Stimulated activated memory B cell treated with anti-CD40 and anti-IgM and Interleukin-4, amounts not matched to agents 10 μg/mL and 1 μg/mL and 100 μg/mL, for 72 hours (primary cell): ENCODE data around the gene POLD3.
"Not testable (repeated sequence)": the region's sequence is repeated elsewhere in the genome, so short reads cannot be mapped to it uniquely, and the experiment has no call there.

Experiments
- ATAC-seq: fragments of 150-1000 bp; cut with Tn5 transposase; 2 replicates; pipeline ENCODE4 v1.10.0; 2021
- H3K27ac Mint-ChIP-seq: one replicate; pipeline ENCODE4 v1.8.0; 2022; ENCODE audit warnings: mild to moderate bottlenecking, mixed read lengths
- H3K27me3 Mint-ChIP-seq: one replicate; pipeline ENCODE4 v1.8.0; 2022; ENCODE audit warnings: mixed read lengths
- H3K36me3 Mint-ChIP-seq: one replicate; pipeline ENCODE4 v1.8.0; 2022; ENCODE audit warnings: mixed read lengths
- H3K4me1 Mint-ChIP-seq: one replicate; pipeline ENCODE4 v1.8.0; 2022; ENCODE audit warnings: mixed read lengths
- H3K4me3 Mint-ChIP-seq: one replicate; pipeline ENCODE4 v1.8.0; 2022; ENCODE audit warnings: mild to moderate bottlenecking, moderate library complexity, mixed read lengths
- H3K9me3 Mint-ChIP-seq: one replicate; pipeline ENCODE4 v1.8.0; 2022; ENCODE audit warnings: mixed read lengths

The POLD3 gene

GRCh38 chr11:74574563-74574962 lies 17.8 kb upstream of the POLD3 start:
- H3K27ac Mint-ChIP-seq, result no peak overlapping the region
- H3K36me3 Mint-ChIP-seq, result no peaks in the 10 kb centered on the region
- no peak overlapping the region for H3K4me3 Mint-ChIP-seq
- ATAC-seq, result no peak
- no peaks in the 10 kb centered on the region for H3K9me3 Mint-ChIP-seq
- no peaks in the 10 kb centered on the region for H3K4me1 Mint-ChIP-seq
- no peaks in the 10 kb centered on the region for H3K27me3 Mint-ChIP-seq

GRCh38 chr11:74575999-74576398 lies 16.4 kb upstream of the POLD3 start:
- no peak for ATAC-seq
- Mint-ChIP-seq H3K27ac (no peak overlapping the region), H3K9me3 (no peaks in the 10 kb centered on the region), H3K4me3 (no peak overlapping the region), H3K4me1 (peaks cover 4% of the 10 kb centered on the region), H3K27me3 (no peaks in the 10 kb centered on the region), H3K36me3 (no peaks in the 10 kb centered on the region)

- Mint-ChIP-seq H3K4me3 (no peak overlapping the region), H3K36me3 (no peaks in the 10 kb centered on the region), H3K4me1 (peaks cover 8% of the 10 kb centered on the region), H3K27ac (no peak overlapping the region), H3K9me3 (no peaks in the 10 kb centered on the region), H3K27me3 (no peaks in the 10 kb centered on the region)
- ATAC-seq, result no peak
These were observed 15.2 kb upstream of the POLD3 start for GRCh38 chr11:74577181-74577580.

- H3K27ac Mint-ChIP-seq, result no peak overlapping the region
- no peak overlapping the region for H3K4me3 Mint-ChIP-seq
- no peaks in the 10 kb centered on the region for H3K27me3 Mint-ChIP-seq
- no peak for ATAC-seq
- no peaks in the 10 kb centered on the region for H3K36me3 Mint-ChIP-seq
- no peaks in the 10 kb centered on the region for H3K9me3 Mint-ChIP-seq
- peaks cover 8% of the 10 kb centered on the region for H3K4me1 Mint-ChIP-seq
These were observed 14.6 kb upstream of the POLD3 start for GRCh38 chr11:74577624-74578396.

GRCh38 chr11:74579577-74580270 lies 12.7 kb upstream of the POLD3 start:
- Mint-ChIP-seq H3K9me3 (no peaks in the 10 kb centered on the region), H3K4me1 (peaks cover 8% of the 10 kb centered on the region), H3K36me3 (no peaks in the 10 kb centered on the region), H3K27me3 (no peaks in the 10 kb centered on the region), H3K4me3 (no peak overlapping the region), H3K27ac (no peak overlapping the region)
- ATAC-seq, result no peak

GRCh38 chr11:74581954-74582547 lies 10.3 kb upstream of the POLD3 start:
- no peaks in the 10 kb centered on the region for H3K9me3 Mint-ChIP-seq
- peaks cover 8% of the 10 kb centered on the region for H3K4me1 Mint-ChIP-seq
- H3K27me3 Mint-ChIP-seq, result no peaks in the 10 kb centered on the region
- H3K36me3 Mint-ChIP-seq, result no peaks in the 10 kb centered on the region
- no peak overlapping the region for H3K4me3 Mint-ChIP-seq
- peak overlapping the region; percentile 24 for H3K27ac Mint-ChIP-seq
- ATAC-seq, result no peak

GRCh38 chr11:74583024-74583624 lies 9.3 kb upstream of the POLD3 start:
- ATAC-seq, result no peak
- no peaks in the 10 kb centered on the region for H3K27me3 Mint-ChIP-seq
- no peaks in the 10 kb centered on the region for H3K36me3 Mint-ChIP-seq
- H3K4me3 Mint-ChIP-seq, result no peak overlapping the region
- peaks cover 8% of the 10 kb centered on the region for H3K4me1 Mint-ChIP-seq
- H3K9me3 Mint-ChIP-seq, result no peaks in the 10 kb centered on the region
- H3K27ac Mint-ChIP-seq, result no peak overlapping the region

GRCh38 chr11:74590492-74590891 lies 1.9 kb upstream of the POLD3 start:
- not testable (repeated sequence) for H3K27me3 Mint-ChIP-seq, H3K27ac Mint-ChIP-seq, ATAC-seq, H3K36me3 Mint-ChIP-seq, H3K9me3 Mint-ChIP-seq, H3K4me3 Mint-ChIP-seq
- H3K4me1 Mint-ChIP-seq, result peaks cover 25% of the 10 kb centered on the region

GRCh38 chr11:74592063-74592440 lies 330 bp upstream of the POLD3 start:
- peaks cover 15% of the 10 kb centered on the region for H3K36me3 Mint-ChIP-seq
- H3K27ac Mint-ChIP-seq, result peak overlapping the region; percentile 69
- ATAC-seq, result no peak
- H3K4me1 Mint-ChIP-seq, result peaks cover 25% of the 10 kb centered on the region
- no peaks in the 10 kb centered on the region for H3K27me3 Mint-ChIP-seq
- no peaks in the 10 kb centered on the region for H3K9me3 Mint-ChIP-seq
- H3K4me3 Mint-ChIP-seq, result peak overlapping the region; percentile 88

- peaks cover 25% of the 10 kb centered on the region for H3K4me1 Mint-ChIP-seq
- no peaks in the 10 kb centered on the region for H3K27me3 Mint-ChIP-seq
- peak overlapping the region; percentile 88 for H3K4me3 Mint-ChIP-seq
- no peaks in the 10 kb centered on the region for H3K9me3 Mint-ChIP-seq
- peaks cover 15% of the 10 kb centered on the region for H3K36me3 Mint-ChIP-seq
- ATAC-seq, result no peak
- peak overlapping the region; percentile 69 for H3K27ac Mint-ChIP-seq
These were observed 1.1 kb downstream of the POLD3 start for GRCh38 chr11:74593463-74593862.

GRCh38 chr11:74602637-74603556 lies 10.5 kb downstream of the POLD3 start:
- no peak overlapping the region for H3K4me3 Mint-ChIP-seq
- no peak for ATAC-seq
- no peaks in the 10 kb centered on the region for H3K9me3 Mint-ChIP-seq
- no peaks in the 10 kb centered on the region for H3K27me3 Mint-ChIP-seq
- peaks cover 19% of the 10 kb centered on the region for H3K36me3 Mint-ChIP-seq
- no peak overlapping the region for H3K27ac Mint-ChIP-seq
- H3K4me1 Mint-ChIP-seq, result peaks cover 8% of the 10 kb centered on the region

GRCh38 chr11:74603845-74604244 lies 11.5 kb downstream of the POLD3 start:
- H3K9me3 Mint-ChIP-seq, result no peaks in the 10 kb centered on the region

GRCh38 chr11:74604311-74604710 lies 11.9 kb downstream of the POLD3 start:
- no peaks in the 10 kb centered on the region for H3K9me3 Mint-ChIP-seq
- H3K36me3 Mint-ChIP-seq, result peaks cover 25% of the 10 kb centered on the region
- H3K4me1 Mint-ChIP-seq, result peaks cover 8% of the 10 kb centered on the region
- no peaks in the 10 kb centered on the region for H3K27me3 Mint-ChIP-seq
- no peak overlapping the region for H3K27ac Mint-ChIP-seq
- no peak for ATAC-seq
- H3K4me3 Mint-ChIP-seq, result no peak overlapping the region

More at GRCh38 chr11:74603845-74604244, 11.5 kb downstream of the POLD3 start:
- Mint-ChIP-seq H3K4me1 (peaks cover 8% of the 10 kb centered on the region), H3K27me3 (no peaks in the 10 kb centered on the region), H3K4me3 (no peak overlapping the region), H3K27ac (no peak overlapping the region), H3K36me3 (peaks cover 24% of the 10 kb centered on the region)
- ATAC-seq, result no peak

- Mint-ChIP-seq H3K9me3 (no peaks in the 10 kb centered on the region), H3K4me1 (peaks cover 8% of the 10 kb centered on the region), H3K27ac (no peak overlapping the region), H3K36me3 (peaks cover 30% of the 10 kb centered on the region), H3K27me3 (no peaks in the 10 kb centered on the region), H3K4me3 (no peak overlapping the region)
- no peak for ATAC-seq
These were observed 13.0 kb downstream of the POLD3 start for GRCh38 chr11:74605403-74605802.

GRCh38 chr11:74608431-74608830 lies 16.0 kb downstream of the POLD3 start:
- peaks cover 32% of the 10 kb centered on the region for H3K36me3 Mint-ChIP-seq
- ATAC-seq, result no peak
- no peaks in the 10 kb centered on the region for H3K9me3 Mint-ChIP-seq
- no peaks in the 10 kb centered on the region for H3K27me3 Mint-ChIP-seq
- peaks cover 8% of the 10 kb centered on the region for H3K4me1 Mint-ChIP-seq
- no peak overlapping the region for H3K4me3 Mint-ChIP-seq
- H3K27ac Mint-ChIP-seq, result no peak overlapping the region
